ENCODE data around the gene EN2.
"Not testable (repeated sequence)": the region's sequence is repeated elsewhere in the genome, so short reads cannot be mapped to it uniquely, and the experiment has no call there.

Gene EN2

DNA sequence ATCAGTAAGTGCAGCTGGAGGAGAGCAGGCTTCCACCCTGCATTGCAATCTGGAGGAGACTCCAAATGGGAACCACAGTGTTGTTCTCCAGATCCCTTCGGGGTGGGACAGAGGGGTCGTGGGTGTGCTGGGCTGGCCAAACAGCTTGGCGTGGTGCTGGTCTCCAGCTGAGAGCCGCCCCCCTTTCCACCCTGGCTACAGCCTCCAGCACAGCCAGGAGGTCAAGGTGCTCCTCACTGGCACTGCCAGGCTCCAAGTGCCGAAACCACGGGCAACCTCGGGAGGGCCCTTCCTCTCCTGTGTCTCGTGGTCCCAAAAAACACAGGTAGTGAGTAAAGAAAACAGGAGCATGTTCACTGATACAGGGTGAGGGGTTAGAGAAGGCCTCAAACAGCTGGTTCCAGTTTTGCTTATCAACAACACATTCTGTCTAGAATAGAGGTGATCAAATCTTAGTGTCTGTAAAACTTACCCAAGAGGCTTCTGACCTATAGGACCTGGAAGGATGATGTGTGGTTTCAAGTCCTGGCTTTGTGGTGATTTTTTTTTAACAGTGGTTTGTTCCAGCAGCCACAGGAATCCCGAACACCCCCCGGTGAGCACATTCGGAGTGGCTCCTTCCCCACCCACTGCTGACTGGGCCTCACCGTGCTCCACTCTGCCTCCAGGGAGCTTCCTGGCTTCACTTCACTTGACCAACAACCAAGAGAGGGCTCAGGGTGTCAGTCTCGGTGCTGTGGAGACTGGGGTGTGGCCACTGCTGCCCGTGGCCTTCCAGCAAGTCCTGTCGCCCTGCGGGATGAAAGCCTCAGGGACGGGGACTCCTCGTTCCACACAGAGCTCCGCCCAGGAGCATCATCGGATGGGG lies 31.2 kb upstream of the EN2 start:
- no peak for DNase-seq (ENCODE audit: low read depth)

DNA sequence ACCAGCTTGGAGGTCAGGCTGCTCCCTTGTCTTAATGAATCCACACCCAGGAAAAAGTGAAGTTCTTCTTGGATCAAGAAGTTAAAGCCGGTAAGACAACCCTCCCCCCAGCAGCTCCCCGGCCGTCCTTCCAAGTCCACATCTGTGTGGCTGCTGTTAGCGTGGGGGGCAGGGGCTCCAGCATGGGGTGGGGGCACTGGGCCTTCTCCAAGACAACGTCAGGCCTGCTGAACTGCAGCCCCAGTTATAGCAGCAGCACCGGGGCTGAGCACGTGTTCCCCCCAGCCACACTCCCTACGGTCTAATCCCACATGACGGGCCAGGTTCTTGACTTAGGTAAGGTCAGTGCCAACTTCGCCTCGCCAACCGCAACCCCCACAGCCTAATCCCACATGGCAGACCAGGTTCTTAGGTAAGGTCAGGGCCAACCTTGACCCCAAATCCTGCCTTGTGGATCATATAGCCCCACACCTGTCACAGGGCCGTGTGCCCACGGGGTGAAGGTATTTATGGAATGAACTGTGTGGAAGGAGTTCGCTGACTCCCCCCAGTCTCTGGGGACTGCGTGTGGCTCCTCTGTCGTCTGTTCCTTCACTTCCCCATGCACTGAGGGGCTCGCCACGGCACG lies 30.4 kb upstream of the EN2 start:
- no peak for DNase-seq (ENCODE audit: low read depth)

DNA sequence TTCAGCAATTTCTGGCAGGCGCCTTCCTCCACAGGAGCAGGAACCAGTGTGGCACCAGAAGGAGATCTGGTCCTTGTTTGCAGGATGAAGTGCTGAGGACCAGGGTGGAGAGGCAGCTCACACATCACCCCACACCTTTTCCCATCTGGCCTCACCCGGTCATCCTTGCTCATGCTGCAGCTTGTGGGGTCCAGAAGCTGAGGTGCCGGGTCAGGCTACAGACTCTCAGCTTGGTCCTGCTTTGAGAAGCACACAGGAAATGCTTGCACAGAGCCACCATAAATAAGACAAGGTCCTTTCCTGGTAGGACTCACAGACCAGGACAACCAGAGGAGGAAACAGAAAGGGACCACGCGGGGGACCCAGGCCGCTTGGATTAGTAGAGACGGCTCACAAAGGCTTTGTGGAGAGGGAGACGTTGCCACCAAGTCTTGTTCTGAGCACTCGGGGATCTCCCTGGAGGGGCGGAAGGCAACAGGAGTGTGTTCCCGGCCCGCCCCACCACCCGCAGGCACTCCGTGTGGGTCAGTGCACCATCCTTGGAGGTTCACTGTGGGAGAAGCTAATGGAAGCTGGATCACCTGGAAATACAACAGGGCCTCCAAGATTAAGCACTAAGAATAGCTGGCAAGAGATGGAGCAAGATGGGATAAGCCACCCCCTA lies 29.6 kb upstream of the EN2 start:
- no peak for DNase-seq (ENCODE audit: low read depth)

DNA sequence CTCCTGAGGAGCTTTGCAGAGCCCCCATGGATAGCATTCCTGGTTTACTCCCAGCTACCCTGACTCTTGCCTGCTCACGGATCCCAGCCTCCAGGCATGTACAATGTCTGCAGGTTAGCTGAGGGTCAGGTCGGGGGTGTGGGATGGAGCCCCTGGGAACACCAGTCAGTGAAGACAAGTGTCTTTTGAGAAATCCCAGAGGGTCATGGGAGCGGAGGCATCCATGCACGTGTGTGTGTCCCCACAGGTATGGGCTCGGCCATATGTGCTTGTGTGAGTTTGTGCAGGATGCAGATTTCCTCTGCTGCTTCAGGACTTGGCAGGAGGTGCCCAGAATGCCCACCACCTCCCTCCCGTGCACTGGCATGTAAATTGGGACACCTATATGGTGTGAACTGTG lies 28.3 kb upstream of the EN2 start:
- no peak for DNase-seq (ENCODE audit: low read depth)

DNA sequence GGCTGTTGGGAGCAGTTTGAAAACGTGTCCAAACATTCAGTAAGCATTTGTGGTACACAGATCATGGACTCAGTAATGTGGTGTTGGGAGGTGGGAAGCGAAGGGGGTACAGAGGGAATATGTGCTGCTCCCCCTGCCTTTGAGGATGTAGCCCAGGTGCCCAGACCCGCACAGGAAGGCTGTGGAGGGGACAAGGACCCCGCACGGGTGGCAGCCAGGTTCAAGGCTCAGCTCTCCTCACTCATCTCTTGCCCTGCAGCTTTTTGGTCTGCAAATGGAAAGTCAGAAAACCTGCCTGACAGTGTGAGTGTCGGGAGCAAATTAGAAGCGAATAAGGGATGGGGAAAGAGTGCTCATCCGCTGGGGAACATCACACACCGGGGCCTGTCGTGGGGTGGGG lies 27.3 kb upstream of the EN2 start:
- DNase-seq (ENCODE audit: low read depth) = no peak

DNA sequence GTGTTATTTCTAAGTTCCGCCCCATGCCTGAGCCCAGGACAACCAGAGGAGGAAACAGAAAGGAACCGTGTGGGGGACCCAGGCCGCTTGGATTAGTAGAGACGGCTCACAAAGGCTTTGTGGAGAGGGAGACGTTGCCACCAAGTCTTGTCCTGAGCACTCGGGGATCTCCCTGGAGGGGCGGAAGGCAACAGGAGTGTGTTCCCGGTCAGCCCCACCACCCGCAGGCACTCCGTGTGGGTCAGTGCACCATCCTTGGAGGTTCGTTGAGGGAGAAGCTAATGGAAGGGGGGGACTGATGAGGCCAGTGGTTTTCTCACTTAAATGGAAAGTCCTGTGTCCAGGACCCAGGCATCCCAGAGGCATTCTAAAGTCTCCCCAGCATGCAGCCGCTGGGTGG lies 26.7 kb upstream of the EN2 start:
- DNase-seq (ENCODE audit: low read depth) = no peak

DNA sequence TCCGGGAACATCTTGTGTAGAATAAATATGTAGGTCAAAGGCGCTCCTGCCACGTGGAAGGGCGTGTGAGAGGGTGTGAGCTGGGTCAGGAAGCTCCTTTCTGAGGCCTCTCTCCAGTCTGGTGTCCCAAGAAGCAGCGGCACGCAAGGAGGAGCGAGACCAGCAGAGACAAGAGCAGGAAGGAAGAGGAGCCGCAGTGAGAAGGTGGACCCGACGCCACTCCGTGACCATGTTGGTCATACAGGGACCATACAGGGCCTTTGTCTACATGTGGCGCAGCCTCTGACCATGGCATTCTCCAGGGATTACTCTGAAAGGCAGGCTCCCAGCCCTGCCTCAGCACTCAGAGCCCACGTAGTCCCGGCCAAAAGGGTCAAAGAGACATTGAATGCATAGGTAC lies 26.2 kb upstream of the EN2 start:
- no peak for DNase-seq (ENCODE audit: low read depth)

DNA sequence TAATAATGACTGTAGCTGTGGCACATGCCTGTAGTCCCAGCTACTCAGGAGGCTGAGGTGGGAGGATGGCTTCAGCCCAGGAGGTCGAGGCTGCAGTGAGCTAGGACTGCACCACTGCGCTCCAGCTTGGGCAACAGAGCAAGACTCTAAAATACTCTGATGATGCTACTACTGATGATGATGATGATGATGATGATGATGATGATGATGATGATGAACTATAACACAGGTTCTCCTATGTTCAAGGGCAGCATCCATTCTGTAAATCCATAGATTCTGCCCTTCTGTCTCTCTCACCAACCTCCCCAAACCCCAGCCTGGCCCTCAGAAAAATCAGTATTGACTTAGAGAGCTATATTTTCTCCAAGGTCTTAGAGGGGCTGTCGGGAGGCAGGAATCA lies 22.8 kb upstream of the EN2 start:
- DNase-seq (ENCODE audit: low read depth) = no peak

DNA sequence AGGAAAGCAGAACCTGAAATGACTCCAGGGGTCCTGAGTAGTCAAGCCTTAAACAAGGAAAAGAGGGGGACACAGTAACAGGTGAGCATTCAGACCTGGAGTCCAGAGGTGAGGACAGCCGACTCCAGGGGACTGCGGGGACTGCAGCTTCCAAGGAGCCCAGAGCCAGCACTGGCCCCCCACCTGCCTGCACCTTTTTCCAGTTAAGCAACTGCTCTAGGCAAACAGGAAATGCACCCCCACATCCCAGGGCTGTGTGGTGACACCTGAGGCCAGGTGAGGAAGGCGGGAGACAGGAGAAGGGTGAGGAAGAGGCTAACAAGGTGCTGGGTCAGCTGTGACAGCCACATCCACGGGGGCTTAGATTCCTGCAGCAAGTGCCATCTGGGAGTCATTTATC lies 20.1 kb upstream of the EN2 start:
- DNase-seq (ENCODE audit: low read depth) = no peak

DNA sequence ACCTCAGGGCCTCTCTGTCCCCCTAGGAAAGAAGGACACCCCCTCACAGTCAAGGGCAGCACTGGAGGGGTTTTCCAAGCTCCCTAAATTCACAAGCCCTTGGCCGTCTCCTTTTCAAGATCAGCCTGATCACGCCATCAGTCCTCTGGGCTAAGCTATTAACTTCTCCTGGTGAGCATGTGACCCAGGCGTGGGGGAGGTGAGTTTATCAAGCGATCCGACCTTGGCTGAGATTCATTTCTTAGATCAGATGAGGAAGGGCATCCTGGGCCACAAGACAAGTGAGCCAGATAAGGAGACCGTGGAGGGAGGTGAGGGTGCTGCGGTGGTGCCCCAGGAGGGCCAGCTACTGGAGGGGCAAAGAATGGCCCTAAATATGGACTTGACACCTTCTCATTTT lies 19.2 kb upstream of the EN2 start:
- DNase-seq (ENCODE audit: low read depth) = no peak

DNA sequence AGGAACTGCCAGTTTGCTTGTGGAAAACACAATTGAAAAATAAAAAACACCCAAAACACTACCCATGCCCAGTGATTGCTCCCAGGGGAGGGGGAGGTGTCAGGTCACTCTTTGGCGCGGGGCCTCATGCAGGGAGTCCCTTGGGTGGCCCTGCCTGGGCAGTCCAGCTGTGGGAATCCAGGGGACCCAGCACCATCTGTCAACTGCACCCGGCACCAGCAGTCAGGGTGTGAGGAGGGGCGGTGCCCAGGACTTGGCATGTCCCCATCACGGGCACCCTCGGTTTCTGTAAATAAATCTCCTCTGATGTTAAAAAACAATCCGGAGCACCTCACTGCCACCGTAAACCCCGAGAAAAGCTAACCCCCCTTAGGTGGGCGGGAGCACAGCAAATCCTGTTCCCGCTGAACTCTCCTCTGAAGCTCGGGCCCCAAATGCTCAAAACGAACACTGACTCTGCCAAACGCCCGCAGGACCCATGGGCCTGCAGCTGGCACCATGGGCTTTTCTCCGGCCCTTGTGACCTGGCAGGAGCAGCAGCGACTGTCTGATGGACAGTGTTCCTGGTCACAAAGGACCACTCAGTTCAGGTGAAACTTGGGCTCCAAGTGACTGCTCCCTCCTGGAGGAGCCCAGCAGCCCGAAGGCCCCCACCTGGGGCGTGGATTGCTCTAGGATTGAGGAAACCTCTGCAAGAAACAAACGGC lies 18.5 kb upstream of the EN2 start:
- no peak for DNase-seq (ENCODE audit: low read depth)

DNA sequence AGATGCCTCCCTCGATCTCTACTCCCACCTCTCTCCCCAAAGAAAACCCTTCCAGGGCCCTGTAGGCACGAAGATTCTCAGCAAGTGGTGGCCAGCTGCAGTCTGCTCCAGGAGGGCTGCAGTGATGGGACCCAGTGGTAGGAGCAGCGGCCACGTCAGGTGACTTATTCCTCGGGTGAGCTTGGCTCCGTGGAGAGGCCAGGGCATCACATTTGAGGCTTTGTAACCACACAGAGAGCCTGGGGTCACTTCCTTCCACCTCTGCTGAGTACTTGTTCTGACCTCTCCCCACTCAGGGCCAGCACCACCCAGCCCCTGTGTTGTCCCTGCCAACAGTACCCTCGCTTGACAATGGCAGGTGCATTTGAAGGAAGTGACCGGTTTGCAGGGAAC lies 17.9 kb upstream of the EN2 start:
- DNase-seq (ENCODE audit: low read depth) = no peak

DNA sequence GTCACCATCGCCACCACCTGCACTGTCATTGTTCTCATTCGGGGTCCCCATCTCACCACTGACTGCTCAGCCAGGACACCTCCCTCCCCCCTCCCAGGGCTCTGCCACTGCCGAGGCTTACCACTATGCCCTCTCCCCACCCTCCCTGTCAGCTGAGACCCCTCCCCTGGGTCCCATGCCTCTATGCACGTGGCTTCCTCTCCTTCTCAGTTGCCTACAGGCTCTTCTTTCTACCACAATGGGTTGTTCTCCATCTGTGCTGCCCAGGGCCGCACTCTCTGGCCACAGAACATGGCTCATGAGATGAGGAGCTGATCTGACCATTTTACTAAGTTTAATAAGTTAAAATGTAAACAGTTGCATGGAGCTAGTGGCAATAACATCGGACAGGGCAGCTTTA lies 16.1 kb upstream of the EN2 start:
- DNase-seq (ENCODE audit: low read depth) = no peak

DNA sequence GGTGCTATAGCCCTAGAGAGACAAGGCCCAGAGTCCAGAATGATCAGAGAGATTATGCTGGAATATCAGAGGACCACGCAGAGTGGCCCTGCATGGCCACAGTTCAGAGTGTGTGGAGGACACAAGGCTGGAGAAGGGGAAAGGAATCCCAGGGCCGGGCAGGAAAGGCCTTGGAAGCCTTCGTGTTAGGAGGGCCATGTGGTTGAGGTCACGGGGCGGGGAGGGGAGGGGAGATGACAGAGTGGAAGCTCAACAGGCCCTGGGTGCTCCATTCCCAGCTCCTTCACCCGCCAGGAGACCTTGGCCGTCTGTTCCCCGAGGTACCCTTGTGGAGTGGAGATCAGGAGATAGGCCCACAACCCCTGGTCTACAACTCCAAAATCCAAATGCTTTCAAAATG lies 13.2 kb upstream of the EN2 start:
- DNase-seq (ENCODE audit: low read depth) = no peak

DNA sequence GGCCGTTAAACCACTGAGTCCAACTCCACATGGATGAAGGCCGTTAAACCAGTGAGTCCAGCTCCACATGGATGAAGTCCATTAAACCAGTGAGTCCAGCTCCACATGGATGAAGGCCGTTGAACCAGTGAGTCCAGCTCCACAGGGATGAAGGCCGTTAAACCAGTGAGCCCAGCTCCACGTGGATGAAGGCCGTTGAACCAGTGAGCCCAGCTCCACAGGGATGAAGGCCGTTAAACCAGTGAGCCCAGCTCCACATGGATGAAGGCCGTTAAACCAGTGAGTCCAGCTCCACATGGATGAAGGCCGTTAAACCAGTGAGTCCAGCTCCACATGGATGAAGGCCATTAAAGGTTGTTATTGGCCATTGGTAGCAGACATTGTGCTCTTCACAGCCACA lies 12.3 kb upstream of the EN2 start:
- not testable (repeated sequence) for DNase-seq (ENCODE audit: low read depth)

DNA sequence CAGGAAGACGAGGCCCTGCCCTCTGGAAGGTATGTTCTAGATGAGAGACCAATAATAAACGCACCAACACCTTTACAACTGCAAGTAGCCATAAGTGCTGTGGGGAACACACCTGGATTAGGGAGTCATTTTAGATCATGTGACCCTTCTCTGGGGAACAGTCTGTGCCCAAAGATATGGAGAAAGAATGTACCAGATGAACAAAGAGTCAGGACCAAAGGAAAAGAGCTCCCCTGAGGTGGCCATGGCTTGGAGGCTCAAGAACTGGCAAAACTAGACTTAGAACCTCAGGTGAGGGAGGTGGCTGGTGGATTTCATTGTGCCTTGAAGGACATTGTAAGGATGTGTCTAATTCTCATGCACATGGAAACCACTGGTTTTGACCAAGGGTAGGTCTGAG lies 10.3 kb upstream of the EN2 start:
- no peak for DNase-seq (ENCODE audit: low read depth)

DNA sequence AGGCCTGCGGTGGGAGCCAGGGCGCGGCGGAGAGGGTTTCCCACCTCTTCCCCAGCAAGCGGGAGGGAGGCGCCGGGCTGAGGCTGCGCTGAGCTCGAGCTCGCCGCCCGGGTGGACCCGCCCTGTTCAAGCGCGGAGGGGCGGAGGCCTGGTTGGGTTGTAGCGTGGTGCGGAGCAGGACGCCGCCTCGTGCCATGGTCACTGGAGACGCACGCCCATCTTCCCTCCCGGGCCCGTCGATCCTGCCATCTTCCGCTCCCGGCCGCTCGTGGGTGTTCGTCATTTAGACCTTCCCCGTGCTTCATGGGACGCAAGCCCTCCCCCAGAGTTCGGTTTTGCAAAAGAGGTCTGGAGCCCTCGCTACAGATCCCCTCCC lies 9.3 kb upstream of the EN2 start:
- DNase-seq (ENCODE audit: low read depth) = no peak

DNA sequence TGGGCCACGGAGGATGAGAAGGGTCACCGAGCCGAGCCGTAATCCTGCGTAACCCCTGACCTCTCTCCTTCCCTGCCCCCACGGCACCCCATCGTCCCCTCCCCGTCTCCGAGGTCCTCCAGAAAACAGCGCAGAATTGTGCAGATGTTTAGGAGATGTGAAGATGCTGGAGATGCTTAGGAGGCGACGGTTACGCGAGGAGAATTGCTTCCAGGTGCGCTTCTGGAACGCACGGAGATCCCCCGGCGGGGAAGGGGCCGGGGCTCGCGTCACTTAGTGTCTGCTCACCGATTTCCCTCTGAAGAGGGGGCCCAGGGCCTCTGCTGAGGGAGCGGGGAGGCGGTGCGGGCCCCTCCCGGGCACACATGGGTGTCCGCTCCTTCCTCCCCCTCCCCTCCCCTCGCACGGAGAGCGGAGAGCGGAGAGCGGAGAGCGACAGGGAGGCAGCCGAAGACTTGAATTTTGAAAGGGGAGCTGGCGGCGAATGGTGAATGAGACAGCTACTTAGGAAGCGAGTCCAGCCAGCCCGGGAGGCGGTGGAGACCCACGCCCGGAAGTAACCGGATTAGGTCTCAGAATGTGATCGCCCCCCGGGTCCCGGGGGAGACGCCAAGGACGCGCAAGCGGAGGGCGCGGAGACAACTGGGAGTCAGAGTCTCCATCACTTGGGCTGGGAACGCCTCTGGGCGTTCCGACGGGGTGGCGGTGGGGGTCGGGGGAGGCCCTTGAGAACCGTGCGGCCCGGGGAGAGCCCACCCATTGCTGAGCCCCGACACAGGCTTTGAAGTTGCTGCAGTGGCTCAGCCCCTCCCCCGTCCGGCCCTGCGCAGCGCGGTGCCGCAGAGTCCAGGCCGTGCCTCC lies 8.7 kb upstream of the EN2 start:
- DNase-seq (ENCODE audit: low read depth) = no peak

DNA sequence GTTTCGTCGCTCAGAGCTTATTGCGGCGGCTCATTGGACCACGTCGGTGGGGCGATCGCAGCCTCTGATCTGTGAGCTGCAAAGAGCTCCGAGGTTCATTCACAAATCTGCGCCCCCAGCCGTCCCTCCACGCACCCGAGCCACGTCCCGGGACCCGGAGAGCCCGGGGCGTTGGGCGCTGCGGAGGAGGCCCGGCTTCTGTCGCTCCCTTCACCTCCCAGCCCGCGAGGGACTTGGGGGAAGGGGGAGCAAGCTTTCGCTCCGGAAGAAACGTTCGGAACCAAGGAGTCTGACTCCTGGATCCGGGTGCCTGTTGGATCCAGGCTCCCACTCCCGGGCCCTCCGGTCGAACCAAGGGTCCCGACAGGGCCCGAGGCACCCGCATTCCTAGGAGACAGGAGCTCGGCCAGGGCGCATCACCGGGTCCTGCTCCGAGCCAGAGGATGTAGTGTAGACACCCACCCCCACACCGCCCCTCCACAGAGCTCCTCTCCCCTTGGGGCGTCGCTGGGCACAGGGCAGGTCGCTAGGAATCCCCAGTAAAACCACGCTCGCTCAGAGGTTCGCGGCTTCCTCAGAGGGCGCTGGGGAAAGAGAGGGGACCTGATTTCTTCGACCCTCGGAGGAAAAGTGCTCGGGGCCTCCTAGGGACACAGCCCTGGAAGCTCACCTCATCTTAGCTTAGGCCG lies 7.9 kb upstream of the EN2 start:
- no peak for DNase-seq (ENCODE audit: low read depth)

DNA sequence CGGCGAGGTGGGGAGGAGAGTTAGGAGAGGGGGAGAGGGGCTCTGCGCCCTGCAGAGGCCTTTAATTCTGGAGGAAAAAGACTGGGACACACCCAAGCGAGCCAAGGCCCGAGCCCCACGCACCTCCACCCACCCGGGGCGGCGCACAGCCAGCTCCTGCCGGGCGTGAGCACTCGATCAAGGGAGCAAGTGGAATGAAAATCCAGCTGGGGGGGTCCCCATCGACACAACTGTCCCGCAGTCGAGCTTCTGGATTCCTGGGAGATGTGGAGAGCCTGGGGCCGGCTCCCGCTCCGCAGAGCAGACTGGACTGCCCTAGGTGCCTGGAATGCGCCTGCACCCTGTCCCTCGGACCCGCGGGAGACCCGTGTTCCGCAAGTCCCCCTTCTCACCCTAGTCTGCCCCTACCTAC lies 7.4 kb upstream of the EN2 start:
- DNase-seq (ENCODE audit: low read depth) = no peak
